Breast epithelium (tissue), 4 donors: Measurements from ENCODE around the gene TREML4. TPM values are rescaled to one million over a fixed set of nuclear protein-coding genes. Genes with fewer than 3 reads are reported as not detected.

Source experiments
- DNase-seq, 2 donors: peaks; one replicate each; pipeline ENCODE4 v3.0.0-alpha.2; 2019; ENCODE audit warnings: low spot score in 2 of 2
- H3K27ac ChIP-seq, 2 donors: fragments of 200-600 bp; sonication (generic) in 1 of 2; one replicate each; pipeline ENCODE4 v1.5.1; 2016 to 2019; ENCODE audit warnings: mild to moderate bottlenecking in 1 of 2
- H3K27me3 ChIP-seq, 2 donors: fragments of 200-600 bp; sonication (generic) in 1 of 2; one replicate each; pipeline versions ENCODE4 v1.5.1 to v1.6.0; 2017 to 2019; ENCODE audit warnings: control low read depth in 1 of 2, mild to moderate bottlenecking in 1 of 2
- H3K36me3 ChIP-seq: fragments of 200-600 bp; one replicate; pipeline ENCODE4 v1.5.1; 2019
- H3K4me1 ChIP-seq, 2 donors: fragments of 200-600 bp; sonication (generic); one replicate each; pipeline ENCODE4 v1.5.1; 2016 to 2019; ENCODE audit warnings: control low read depth in 1 of 2
- H3K4me3 ChIP-seq, 3 donors: fragments of 200-600 bp; sonication (generic); 1 replicate in 2 of 3; 2 replicates in 1 of 3; pipeline ENCODE4 v1.5.1; 2016 to 2019; ENCODE audit warnings: mild to moderate bottlenecking in 3 of 3, moderate library complexity in 2 of 3
- H3K9me3 ChIP-seq, 2 donors: fragments of 200-600 bp; sonication (generic) in 1 of 2; one replicate each; pipeline ENCODE4 v1.5.1; 2016 to 2019; ENCODE audit warnings: control low read depth in 1 of 2
- POLR2A ChIP-seq: fragments of 450-650 bp; IDR thresholded peaks from one replicate; pipeline ENCODE4 v1.6.1; 2016; ENCODE audit warnings: antibody characterized with exemption, mild to moderate bottlenecking, moderate library complexity
- POLR2AphosphoS5 ChIP-seq, 3 donors: sonication (generic); formaldehyde crosslinking; IDR thresholded peaks; one replicate each; pipeline ENCODE4 v1.6.1; 2017; ENCODE audit warnings: antibody characterized with exemption in 3 of 3
- intact Hi-C: fragments of 100-400 bp; cut with DNase I; formaldehyde crosslinking; loops from one replicate; pipeline ENCODE4 v1.15.1; 2023; ENCODE audit warnings: low total_unique reads
- total RNA-seq, 3 donors: library from RNA; depleted of rRNA; stranded (reverse); fragments of >200 nt; gene quantifications; one replicate each; pipeline ENCODE4 v1.1.0, GENCODE V29; 2016
- TF ChIP-seq, protein P1 (sequence below), 3 donors: fragments of 450-650 bp; IDR thresholded peaks; one replicate each; pipeline ENCODE4 v1.5.1; 2016 to 2017; ENCODE audit warnings: antibody characterized with exemption in 3 of 3, mild to moderate bottlenecking in 3 of 3, moderate library complexity in 3 of 3

Gene TREML4
- total RNA-seq, 3 donors from 2014 or later, result not detected

DNA sequence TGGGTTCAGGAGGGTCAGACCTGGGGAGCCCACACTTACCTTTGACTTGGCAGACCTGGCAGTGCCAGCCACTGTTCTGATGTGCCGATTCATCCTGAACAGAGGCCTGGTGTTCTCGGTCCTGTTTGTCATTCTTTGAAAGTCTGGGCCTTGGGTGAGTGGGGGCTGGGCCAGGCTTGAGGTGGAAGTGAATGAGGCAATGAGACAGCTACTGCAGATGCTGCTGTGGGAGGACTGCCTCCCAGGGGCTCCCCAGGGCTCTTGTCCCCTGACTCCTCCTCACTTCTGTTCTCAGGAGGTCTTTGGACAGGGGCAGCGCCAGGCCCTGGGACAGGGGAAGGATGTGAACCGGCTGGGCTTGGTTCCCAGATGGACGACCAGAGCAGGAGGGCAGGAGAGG lies 5.6 kb upstream of the TREML4 start:
- intact Hi-C loops, result no loop called here
- DNase-seq, result no peak
- Histone ChIP-seq H3K27me3 (no peaks in the 10 kb centered on the region), H3K27ac (no peak overlapping the region), H3K36me3 (no peaks in the 10 kb centered on the region), H3K4me1 (no peaks in the 10 kb centered on the region), H3K9me3 (peaks cover 0 to 4% of the 10 kb centered on the region in 2 donors), H3K4me3 (no peak overlapping the region)
- TF ChIP-seq POLR2A (no peak), POLR2AphosphoS5 (IDR thresholded peaks at IDR 0.05) (no peak)
- TF ChIP-seq, protein P1, sequence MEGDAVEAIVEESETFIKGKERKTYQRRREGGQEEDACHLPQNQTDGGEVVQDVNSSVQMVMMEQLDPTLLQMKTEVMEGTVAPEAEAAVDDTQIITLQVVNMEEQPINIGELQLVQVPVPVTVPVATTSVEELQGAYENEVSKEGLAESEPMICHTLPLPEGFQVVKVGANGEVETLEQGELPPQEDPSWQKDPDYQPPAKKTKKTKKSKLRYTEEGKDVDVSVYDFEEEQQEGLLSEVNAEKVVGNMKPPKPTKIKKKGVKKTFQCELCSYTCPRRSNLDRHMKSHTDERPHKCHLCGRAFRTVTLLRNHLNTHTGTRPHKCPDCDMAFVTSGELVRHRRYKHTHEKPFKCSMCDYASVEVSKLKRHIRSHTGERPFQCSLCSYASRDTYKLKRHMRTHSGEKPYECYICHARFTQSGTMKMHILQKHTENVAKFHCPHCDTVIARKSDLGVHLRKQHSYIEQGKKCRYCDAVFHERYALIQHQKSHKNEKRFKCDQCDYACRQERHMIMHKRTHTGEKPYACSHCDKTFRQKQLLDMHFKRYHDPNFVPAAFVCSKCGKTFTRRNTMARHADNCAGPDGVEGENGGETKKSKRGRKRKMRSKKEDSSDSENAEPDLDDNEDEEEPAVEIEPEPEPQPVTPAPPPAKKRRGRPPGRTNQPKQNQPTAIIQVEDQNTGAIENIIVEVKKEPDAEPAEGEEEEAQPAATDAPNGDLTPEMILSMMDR (IDR thresholded peaks at IDR 0.05), result no peak

DNA sequence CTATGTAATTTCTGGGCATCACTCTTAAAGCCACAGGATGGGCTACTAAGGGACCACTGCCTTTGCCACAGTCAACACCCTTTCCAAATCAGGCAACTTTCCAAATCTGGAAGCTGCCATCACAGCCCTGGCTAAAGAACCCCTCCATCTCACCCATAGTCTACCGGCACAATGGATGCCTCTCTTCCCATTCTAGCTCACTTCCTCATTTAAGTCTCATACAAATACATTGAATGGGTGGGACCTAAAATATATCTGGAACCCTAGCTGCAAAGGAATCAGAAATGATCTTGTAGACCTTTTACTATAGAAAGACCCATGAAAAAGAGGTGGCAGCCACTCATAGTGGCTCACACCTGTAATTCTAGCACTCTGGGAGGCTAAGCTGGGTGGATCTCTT lies 3.3 kb upstream of the TREML4 start:
- intact Hi-C loops, result no loop called here
- TF ChIP-seq POLR2AphosphoS5 (IDR thresholded peaks at IDR 0.05) (no peak), POLR2A (no peak)
- TF ChIP-seq, protein P1 (IDR thresholded peaks at IDR 0.05), result no peak
- Histone ChIP-seq H3K4me3 (no peak overlapping the region), H3K36me3 (no peaks in the 10 kb centered on the region), H3K4me1 (no peaks in the 10 kb centered on the region), H3K27ac (no peak overlapping the region), H3K9me3 (peaks cover 0 to 4% of the 10 kb centered on the region in 2 donors), H3K27me3 (no peaks in the 10 kb centered on the region)
- DNase-seq, result no peak

DNA sequence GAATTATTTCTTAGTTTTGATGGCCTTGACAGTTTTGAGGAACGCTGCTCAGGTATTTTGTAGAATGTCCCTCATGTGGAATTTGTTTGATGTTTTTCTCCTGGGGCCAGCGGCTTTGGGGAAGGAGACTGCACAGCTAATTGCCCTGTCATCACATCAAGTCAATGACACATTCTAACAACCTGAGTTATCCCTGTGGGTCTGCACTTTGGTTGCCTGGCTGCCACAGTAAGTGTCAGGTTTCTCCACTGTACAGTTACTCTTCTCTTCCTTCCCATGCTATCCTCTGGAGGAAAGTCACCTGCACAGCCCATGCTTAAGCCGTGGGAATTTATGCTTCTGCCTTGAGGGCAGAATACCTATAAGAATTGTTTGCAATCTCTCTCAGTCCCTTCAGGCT lies 1.4 kb upstream of the TREML4 start:
- Histone ChIP-seq H3K27me3 (no peaks in the 10 kb centered on the region), H3K36me3 (no peaks in the 10 kb centered on the region), H3K27ac (no peak overlapping the region), H3K4me1 (no peaks in the 10 kb centered on the region), H3K9me3 (no peaks in the 10 kb centered on the region), H3K4me3 (no peak overlapping the region)
- intact Hi-C loops, result no loop called here
- TF ChIP-seq, protein P1 (IDR thresholded peaks at IDR 0.05), result no peak
- TF ChIP-seq POLR2AphosphoS5 (IDR thresholded peaks at IDR 0.05) (no peak), POLR2A (no peak)
- no peak for DNase-seq

DNA sequence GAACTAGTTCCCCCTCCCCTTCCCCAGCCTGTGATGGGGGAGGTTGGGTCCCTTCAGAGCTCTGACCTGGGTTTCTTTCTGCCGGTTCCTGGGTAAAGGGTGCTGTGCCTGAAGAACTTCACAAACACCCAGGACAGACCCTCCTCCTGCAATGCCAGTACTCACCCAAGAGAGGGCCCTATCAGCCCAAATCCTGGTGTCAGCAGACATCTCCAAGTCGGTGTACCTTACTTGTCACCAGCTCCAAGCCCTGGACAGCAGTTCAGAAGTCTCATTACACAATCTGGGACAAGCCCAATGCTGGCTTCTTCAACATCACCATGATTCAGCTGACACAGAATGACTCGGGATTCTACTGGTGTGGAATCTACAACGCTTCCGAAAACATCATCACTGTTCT lies 467 bp downstream of the TREML4 start:
- H3K4me3 ChIP-seq, result no peak overlapping the region
- no peak for TF ChIP-seq POLR2AphosphoS5 (IDR thresholded peaks at IDR 0.05)
- no peaks in the 10 kb centered on the region for H3K27me3 ChIP-seq
- no peaks in the 10 kb centered on the region for H3K36me3 ChIP-seq
- H3K27ac ChIP-seq, result no peak overlapping the region
- intact Hi-C loops, result no loop called here
- H3K4me1 ChIP-seq, result no peaks in the 10 kb centered on the region
- no peak for DNase-seq
- no peaks in the 10 kb centered on the region for H3K9me3 ChIP-seq

DNA sequence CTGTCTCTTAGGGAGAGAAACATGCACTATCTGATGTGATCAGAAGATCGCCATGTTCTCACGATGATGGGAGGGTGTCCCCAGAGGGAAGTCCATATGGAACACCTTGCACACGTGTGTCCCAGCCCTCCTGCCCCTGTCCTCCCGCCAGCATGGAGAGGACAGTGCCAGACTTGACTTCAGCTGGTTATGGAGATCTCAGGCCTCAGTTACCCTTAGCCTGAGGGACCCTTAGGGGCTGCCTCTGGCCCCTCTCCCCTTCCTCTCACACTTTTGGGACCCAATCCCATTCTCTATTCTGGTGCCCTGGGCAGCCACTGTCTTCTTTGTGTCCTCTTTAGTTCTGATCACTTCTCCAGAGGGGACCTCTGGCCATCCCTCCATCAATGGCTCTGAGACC lies 1.6 kb downstream of the TREML4 start:
- intact Hi-C loops, result no loop called here
- DNase-seq, result no peak
- no peak overlapping the region for H3K27ac ChIP-seq

More for the DNA sequence above, 1.6 kb downstream of the TREML4 start:
- no peaks in the 10 kb centered on the region for H3K36me3 ChIP-seq
- TF ChIP-seq POLR2A (no peak), POLR2AphosphoS5 (IDR thresholded peaks at IDR 0.05) (no peak)
- TF ChIP-seq, protein P1 (IDR thresholded peaks at IDR 0.05), result no peak
- H3K4me1 ChIP-seq, result no peaks in the 10 kb centered on the region
- H3K27me3 ChIP-seq, result no peaks in the 10 kb centered on the region
- H3K9me3 ChIP-seq, result no peaks in the 10 kb centered on the region
- H3K4me3 ChIP-seq, result no peak overlapping the region
